GM12892 (cell line): Measurements from ENCODE around the gene PRPF18.

Experiments
- POLR2A ChIP-seq: IDR thresholded peaks from 2 replicates; pipeline ENCODE4 v1.6.1; 2011; ENCODE audit warnings: low read depth, low read length, control low read depth
- TAF1 ChIP-seq: IDR thresholded peaks from 2 replicates; pipeline ENCODE4 v1.6.1; 2011; ENCODE audit warnings: low read depth, mild to moderate bottlenecking, control low read depth, low read length, borderline replicate concordance

DNA sequence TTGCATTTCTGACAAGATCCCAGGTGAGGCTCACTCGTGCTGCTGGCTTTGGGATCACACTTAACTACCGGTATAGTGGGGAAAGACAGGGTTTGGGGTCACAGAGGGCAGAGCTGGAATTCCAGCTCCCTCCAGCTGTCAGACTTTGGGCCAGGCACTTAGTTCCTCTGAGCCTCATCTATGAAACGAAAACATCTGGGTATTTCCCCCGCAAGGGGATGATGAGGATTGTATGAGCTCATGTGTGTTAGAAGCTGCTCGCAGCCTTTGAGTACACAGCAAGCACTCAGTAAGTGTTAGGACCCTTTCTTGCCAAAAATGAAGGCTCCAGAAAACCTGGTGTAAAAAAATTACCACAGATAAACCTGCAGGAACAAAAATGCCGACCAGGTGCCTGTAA lies 66.1 kb downstream of the PRPF18 start:
- TF ChIP-seq POLR2A (no peak), TAF1 (no peak)
